DMS153 (cell line): Measurements from ENCODE around the gene ZSCAN5C.
"Not testable (repeated sequence)": the region's sequence is repeated elsewhere in the genome, so short reads cannot be mapped to it uniquely, and the experiment has no call there.

Experiments
- DNase-seq: peaks from one replicate; lab custom pipeline; 2025; lab: John Stamatoyannopoulos, UW

The ZSCAN5C gene, protein sequence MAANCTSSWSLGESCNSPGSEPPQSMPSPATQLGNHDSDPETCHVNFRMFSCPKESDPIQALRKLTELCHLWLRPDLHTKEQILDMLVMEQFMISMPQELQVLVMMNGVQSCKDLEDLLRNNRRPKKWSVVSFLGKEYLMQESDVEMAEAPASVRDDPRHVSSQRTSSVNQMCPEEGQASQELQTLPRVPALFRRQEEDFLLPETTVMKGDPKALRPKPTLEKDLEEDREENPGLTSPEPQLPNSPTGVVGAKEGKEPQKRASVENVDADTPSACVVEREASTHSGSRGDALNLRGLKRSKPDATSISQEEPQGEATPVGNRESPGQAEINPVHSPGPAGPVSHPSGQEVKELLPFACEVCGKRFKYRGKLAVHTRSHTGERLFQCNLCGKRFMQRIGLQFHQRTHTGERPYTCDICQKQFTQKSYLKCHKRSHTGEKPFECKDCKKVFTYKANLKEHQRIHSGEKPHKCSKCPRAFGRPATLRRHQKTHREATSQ

DNA sequence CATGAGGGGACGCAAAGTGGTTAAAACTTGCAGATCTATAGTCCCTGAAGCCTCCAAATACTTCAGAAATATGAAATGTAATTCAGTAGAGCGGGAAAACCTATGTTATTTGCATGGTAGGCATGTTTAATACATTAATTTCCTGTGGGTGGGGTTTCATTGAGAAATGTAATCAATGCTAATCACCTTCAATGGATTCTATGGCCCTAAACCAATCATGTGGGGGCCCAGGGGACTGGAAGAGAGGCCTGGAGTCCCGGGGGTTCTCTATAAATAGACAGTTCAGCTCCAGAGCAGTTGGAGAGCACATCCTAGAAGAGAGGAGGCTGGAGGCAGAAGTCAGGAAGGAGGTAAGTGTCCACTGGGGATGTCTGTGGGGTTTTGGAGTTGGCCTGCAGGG is at the start of gene ZSCAN5C:
TSS of gene ZSCAN5C (plus strand) at position 301 of the 400 bp plus-strand sequence. CDS start 3,641 bp downstream, outside the sequence.
- no peak for DNase-seq

DNA sequence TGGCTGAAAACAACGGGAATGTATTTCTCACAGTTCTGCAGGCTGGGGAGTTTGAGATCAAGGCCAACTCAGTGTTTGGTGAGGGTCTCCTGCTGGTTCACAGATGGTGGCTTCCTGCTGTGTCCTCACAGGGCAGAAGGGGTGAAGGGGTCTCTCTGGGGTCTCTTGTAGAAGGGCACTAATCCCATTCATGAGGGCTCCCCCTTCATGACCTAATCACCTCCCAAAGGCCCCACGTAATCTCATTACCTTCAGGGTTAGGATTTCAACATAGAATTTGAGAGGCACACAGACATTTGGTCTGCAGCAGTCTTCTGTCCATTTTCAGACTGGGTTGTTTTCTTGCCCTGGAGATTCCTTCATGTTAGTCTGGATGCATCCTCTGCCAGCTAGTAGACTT is 49.4 kb upstream of the ZSCAN5C start:
- DNase-seq = no peak

DNA sequence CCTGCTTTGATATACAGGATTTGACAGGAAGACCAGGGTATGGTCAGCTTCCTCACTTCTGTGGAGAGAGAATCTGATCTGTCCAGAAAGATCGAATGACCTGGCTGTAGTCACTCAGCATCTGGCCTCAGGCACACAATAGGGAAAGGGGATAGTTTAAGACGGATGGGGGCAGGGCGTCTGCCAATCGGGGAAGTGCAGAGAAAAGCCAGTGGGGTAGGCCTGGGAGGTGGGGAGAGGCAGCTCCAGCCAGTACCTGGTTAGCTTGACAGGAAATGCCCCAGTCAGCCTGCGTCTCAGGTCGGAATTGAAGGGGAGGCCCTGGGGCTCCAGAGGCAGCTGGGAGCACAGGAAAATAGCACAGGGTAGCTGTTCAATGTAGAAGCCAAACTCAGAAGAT is 48.6 kb upstream of the ZSCAN5C start:
- no peak for DNase-seq

DNA sequence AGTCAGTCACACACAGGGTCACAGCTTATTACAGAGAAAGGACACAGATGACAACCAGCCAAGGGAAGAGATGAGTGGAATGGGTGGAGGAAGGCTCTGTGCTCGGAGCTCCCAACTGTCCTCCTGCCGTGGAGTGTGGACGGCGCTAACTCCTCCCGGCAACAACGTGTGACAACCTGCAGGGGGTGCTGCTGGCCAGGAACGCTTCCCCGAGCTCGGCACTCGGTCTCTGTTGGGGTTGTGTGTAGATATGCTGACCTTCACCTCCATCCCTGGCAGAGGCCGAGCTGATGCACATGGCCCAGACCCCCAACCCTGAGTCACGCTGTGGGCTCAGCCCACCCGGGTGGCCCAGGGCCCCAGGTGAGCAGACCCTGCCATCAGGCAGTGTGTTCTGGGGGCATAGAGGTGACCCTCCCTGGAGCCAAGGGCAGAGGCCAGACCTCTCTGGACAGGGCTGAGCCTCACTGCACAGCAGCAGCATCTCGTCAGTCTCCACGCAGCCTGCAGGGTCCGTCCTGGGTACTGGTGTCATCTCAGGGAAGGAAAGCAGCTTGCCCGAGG is 46.9 kb upstream of the ZSCAN5C start:
- DNase-seq = no peak

DNA sequence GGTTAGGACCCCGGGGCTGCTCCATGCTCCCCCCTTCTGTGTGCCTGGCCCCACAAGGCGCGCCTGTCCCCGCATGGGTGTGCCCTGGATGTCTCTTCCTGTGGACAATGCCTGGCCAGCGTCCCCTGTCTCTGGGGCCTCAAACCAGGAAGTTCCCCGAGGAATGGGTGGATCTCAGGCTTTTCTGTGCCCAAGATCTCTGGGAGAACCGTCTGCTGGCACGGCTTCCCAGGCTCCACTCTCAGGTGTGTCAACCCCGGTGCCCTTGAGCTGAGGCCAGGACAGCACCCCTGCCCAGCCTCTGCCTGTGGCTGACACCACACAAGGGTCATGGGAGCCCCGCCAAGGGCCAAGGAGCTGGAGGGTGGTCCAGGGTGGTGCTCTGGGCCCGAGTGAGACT is 45.3 kb upstream of the ZSCAN5C start:
- no peak for DNase-seq

DNA sequence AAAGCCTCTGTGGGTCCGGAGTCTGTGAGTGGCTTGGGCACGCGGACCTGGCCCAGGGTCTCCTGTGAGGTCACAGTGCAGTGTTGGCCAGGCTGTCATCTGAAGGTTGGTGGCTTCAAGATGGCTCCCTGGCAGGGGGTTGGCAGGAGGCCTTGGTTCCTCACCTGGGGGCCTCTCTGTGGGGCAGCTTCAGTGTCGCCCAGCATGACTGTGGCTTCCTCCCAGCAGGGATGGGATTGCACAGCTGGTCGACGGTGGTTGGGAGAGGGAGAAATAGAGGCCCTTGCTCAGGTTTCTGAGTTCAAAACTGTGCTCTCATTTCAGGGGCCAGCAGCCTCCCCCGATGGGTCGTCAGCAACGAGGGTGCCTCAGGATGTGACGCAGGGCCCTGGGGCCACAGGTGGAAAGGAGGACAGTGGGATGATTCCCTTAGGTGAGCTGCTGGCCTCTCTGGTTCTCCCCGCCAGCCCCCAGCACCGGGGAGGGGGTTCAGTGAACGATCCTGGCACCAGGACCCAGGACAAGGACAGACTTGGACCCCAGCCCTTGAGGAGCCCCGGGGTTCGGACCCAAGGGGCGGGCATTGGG is 43.8 kb upstream of the ZSCAN5C start:
- DNase-seq = no peak

DNA sequence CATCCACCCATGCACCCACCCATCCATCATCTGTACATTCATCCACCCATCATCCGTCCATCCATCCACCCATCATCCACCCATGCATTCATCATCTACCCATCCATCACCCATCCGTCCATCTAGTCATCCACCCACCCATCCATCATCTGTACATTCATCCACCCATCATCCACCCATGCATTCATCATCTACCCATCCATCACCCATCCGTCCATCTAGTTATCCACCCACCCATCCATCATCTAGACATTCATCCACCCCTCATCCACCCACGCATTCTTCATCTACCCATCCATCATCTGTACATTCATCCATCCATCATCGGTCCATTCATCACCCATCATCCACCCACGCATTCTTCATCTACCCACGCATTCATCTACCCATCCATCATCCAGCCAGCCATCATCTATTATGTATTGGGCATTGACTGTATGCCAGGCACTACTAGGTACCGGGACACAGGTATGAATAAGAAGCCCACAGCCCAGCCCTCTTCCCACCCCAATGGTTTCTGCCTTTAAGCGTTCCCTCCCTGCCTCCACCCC is 43.0 kb upstream of the ZSCAN5C start:
- DNase-seq = no peak

DNA sequence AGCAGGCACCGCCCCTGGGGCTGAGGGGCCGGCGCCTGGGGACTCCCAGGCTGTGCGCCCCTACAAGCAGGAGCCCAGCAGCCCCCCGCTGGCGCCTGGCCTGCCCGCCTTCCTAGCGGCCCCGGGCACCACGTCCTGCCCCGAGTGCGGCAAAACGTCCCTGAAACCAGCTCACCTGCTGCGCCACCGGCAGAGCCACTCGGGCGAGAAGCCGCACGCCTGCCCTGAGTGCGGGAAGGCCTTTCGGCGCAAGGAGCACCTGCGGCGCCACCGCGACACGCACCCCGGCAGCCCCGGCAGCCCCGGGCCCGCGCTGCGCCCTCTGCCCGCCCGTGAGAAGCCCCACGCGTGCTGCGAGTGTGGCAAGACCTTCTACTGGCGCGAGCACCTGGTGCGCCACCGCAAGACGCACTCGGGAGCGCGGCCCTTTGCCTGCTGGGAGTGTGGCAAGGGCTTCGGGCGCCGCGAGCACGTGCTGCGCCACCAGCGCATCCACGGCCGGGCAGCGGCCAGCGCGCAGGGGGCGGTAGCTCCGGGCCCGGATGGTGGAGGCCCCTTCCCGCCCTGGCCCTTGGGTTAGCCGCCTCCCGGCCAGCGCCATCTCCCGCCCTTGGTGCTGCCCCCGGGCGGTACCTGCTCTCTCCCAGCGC is 42.3 kb upstream of the ZSCAN5C start:
- no peak for DNase-seq

DNA sequence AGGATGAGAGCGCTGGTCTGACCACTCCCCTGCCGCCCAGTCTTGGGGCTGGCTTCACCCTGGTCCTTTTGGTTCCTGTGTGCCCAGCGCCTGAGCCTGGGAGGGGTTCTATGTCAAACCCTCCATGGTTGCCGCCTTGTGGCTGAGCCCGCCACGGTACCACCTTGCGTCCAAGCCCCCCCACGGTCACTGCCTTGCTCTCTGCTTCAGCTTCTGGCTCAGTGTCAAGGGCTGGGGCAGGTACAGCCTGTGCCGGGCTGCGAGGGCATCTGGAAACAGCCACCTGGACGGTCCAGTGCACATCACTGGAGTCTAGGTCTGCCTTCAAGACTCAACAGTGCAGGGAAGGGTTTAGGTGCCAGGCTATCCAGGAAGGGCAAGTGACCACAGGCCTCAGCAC is 40.5 kb upstream of the ZSCAN5C start:
- no peak for DNase-seq

DNA sequence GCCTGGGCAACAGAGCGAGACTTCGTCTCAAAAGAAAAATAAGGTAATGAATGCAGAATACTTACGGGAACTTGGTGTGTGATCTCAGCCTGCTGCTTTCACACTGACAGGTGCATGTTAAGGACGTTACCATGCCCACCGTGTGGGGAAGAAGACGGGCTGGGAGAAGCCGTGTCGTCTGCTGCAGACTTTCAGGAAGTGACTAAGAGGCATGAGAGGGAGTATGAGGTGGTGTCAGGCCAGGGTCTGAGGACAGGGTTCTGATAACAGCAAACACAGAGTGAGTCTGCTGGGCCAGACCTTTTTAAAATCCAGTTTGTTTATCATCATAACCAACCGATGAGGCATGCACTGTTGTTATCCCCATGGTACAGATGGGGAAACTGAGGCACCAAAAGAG is 39.8 kb upstream of the ZSCAN5C start:
- DNase-seq = no peak

DNA sequence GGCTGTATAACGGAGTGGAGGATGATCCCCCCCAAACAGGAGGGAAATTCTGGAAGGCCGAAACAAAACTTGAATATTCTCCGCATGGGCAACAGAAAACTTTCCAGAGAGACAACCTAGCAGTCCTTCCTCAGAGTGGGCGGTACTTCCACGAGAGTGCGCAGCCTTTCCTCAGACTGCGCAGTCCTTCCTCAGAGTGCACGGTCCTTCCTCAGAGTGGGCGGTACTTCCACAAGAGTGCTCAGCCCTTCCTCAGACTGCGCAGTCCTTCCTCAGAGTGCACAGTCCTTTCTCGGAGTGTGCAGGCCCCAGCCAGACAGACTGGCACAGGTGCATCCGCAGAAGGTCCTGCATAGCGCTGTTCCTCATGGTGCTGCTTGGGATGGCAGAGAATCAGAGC is 39.0 kb upstream of the ZSCAN5C start:
- no peak for DNase-seq

DNA sequence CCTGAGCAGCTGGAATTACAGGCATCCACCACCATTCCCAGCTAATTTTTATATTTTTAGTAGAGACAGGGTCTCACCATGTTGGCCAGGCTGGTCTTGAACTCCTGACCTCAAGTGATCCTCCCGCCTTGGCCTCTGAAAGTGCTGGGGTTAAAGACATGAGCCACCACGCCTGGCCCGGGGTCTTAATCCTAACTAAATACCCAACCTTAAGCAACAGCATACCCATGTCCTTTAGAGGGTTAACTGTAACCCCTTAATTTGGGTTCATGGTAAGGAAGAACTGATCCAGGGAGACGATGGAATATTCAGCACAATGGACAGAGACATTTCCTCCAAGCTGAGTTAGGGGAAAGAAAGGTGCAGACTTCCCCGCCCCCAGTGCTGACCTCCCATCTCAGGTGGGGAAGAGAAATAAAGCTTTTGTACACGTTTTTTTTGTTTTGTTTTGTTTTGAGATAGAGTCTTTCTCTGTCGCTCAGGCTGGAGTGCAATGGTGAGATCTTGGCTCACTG is 35.0 kb upstream of the ZSCAN5C start:
- no peak for DNase-seq

DNA sequence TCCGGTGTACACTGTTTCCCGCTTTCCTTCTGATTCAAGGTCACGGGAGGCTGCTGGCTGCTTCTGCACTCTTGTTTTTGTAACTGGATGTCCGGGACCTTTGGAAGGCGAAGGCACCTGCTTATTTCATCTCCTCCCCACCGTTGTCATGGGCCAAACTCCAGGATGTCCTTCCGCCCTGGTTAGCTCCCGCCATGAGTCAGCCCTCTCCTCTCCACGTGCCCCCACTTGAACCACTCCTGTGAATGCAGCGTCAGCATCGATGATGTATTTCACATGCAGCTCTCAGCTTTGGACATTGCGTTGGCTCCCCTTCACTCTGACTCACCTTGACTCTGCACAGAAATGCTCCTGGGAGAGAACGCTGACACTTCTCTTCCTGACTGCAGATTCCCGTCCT is 31.8 kb upstream of the ZSCAN5C start:
- DNase-seq = peak; percentile 62

DNA sequence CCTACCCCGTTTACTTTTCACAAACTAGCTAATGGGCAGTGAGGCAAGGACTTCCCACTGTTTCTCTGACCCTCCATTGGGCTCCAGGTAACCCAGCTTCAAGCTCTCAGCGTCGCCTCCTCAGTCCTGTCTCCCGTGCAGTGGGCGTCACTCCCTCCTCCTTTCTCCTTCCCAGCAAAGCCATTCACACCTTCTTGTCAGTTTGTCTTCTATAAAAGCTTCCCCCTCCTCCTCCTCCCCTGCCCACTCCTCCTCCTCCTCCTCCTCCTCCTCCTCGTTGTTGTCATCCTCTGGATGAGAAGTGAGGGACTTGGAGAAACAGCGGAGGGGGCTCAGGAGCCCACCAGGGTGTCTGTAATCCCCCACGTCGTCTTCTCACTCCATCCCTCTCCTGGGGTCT is 28.0 kb upstream of the ZSCAN5C start:
- no peak for DNase-seq

DNA sequence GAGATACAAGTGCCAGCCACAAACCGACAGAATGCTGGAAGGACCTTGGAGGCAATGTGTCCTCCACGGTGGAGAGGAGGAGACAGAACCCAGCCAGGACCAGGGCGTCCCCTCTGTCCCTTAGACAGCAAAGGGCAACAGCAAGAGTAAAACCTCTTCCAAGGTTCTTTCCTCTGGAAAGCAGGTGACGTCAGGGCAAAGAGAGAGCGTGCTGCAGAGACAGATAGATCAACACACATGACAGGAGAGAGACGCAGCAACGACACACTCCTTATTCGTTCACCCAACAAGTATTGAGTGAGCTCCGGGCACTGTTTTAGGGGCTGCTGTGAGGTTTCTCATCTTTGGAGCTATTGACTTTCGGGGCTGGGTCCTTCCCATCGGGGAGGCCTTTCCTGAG is 27.5 kb upstream of the ZSCAN5C start:
- peak; percentile 15 for DNase-seq

DNA sequence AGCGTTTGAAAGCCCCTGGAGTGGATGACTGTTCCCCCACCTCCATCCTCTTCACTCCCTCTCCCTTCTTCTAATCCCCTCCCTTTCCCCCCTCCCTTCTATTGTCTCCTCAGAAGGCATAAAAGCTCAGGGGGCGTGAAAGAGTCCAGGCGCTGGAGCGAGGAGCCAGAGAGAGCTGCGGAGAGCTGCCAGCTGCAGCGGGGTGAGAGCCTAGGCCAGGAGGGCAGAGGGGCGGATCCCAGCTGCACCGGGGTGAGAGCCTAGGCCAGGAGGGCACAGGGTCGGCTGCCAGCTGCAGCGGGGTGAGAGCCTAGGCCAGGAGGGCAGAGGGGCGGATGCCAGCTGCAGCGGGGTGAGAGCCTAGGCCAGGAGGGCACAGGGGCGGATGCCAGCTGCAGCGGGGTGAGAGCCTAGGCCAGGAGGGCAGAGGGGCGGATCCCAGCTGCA is 26.2 kb upstream of the ZSCAN5C start, which contains the start of gene GALP:
TSS of gene GALP (plus strand) at position 148 of the 447 bp plus-strand sequence. CDS start 1,101 bp downstream, outside the sequence.
- not testable (repeated sequence) for DNase-seq

DNA sequence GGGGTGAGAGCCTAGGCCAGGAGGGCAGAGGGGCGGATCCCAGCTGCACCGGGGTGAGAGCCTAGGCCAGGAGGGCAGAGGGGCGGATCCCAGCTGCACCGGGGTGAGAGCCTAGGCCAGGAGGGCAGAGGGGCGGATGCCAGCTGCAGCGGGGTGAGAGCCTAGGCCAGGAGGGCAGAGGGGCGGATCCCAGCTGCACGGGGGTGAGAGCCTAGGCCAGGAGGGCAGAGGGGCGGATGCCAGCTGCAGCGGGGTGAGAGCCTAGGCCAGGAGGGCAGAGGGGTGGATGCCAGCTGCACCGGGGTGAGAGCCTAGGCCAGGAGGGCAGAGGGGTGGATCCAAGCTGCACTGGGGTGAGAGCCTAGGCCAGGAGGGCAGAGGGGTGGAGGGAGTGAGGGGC is 25.8 kb upstream of the ZSCAN5C start:
- DNase-seq = not testable (repeated sequence)

DNA sequence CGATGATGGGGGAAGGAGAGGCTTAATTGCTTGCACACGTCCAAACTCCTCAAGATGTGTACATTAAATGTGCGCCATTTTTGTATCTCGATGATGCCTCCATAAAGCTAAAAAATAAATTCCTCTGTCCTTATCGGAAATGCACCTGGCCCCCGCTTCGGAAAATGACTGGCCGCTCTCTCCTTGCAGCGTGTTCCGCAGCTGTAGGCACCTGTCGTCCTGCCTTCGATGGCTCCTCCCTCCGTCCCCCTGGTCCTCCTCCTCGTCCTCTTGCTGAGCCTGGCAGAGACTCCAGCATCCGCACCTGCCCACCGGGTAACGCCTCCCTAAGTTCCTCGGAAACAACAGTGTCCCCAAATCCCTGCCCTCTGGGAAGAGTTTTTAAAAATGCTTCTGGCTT is 25.2 kb upstream of the ZSCAN5C start:
- DNase-seq = no peak

DNA sequence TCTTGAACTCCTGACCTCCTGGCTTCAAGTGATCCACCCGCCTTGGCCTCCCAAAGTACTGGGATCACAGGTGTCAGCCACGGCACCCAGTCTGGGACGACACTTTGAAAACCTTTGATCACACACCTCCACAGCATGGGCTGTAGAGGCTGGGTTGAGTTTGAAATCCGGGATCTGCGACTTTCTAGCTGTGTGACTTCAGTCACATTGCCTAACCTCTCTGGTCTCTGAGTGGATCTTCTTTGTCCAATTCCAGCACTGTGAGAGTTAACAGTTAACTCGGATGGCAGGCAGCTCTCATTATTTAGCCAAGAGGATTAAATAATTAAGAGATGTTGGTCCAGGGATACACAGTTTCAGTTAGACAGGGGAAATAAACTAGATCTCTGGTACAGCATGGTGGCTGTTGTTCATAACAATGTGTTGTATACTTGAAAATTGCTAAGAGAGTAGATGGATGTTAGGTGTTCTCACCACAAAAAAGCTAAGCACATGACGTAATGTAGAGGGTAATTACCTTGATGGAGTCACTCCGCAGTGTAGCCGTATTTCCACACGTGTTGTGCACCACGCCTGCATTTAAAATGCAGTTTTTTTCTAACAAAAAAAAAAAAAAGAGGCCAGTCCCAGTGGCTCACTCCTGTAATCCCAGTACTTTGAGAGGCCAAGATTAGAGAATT is 24.4 kb upstream of the ZSCAN5C start:
- no peak for DNase-seq

DNA sequence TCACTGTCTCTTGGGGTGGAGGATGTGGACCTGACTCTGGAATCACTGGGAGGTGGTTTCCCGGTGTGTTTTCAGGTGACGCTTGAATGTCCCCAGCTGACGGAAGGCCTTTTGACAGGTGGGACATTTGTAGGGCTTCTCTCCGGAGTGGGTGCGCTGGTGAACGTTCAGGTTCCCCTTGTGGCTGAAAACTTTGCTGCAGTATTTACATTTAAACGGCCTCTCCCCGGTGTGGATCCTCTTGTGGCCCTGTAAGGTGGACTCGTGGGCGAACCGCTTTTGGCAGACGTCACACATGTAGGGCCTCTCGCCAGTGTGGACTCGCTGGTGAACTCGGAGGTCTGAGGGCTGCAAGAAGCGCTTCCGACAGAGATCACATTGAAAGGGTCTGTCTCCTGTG is 12.3 kb upstream of the ZSCAN5C start:
- no peak for DNase-seq

DNA sequence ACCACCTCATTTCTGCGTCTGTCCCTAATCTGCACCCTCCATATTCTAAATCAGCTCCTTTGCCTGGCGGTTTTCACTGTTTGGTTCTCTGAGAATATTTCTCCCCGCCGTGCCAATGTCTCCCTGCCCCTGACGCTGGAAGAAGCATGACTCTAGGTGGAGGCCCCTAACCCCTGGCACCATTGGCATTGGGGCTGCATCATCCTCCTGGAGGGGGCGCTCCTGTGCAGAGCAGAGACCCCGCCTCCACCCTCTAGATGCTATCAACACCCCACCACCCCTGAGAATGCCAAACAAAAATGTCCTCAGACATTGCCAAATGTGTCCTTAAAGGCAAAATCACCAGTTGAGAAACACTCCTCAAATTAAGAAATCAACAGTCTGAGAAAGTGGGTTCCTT is 11.0 kb upstream of the ZSCAN5C start:
- DNase-seq = no peak
